K562 (cell line): Measurements from ENCODE around the gene DDX55. TPM values are rescaled to one million over a fixed set of nuclear protein-coding genes. Genes with fewer than 3 reads are reported as not detected.

Source experiments
- ATF1 ChIP-seq, 2 experiments: fragments of 450-650 bp in 1 of 2; IDR thresholded peaks; 2 replicates each; pipeline ENCODE4 v1.6.1; 2016; ENCODE audit warnings: missing compliant biosample characterization in 1 of 2, missing genetic modification characterization in 1 of 2
- FOXA1 ChIP-seq: fragments of 450-650 bp; IDR thresholded peaks from 2 replicates; pipeline ENCODE4 v1.6.1; 2016; ENCODE audit warnings: mild to moderate bottlenecking, borderline replicate concordance
- GABPB1 ChIP-seq: sonication (generic); formaldehyde crosslinking; IDR thresholded peaks from 2 replicates; pipeline ENCODE4 v1.8.0; 2022; ENCODE audit warnings: mild to moderate bottlenecking, missing genetic modification reagents
- HDGF ChIP-seq: fragments of 450-650 bp; IDR thresholded peaks from 2 replicates; pipeline ENCODE4 v1.6.1; 2016
- HIVEP1 ChIP-seq: fragments of 250-450 bp; sonication (Bioruptor Pico); IDR thresholded peaks from 2 replicates; pipeline ENCODE4 v1.4.0; 2020; ENCODE audit warnings: mild to moderate bottlenecking
- JUN ChIP-seq, 2 experiments: sonication (generic) in 1 of 2; formaldehyde crosslinking in 1 of 2; IDR thresholded peaks; 2 replicates each; pipeline versions ENCODE4 v1.6.1 to v1.8.0; 2012 to 2022; ENCODE audit warnings: borderline replicate concordance in 2 of 2, mild to moderate bottlenecking in 2 of 2, improper control_type of control experiment in 1 of 2, low read depth in 1 of 2, low read length in 1 of 2, missing genetic modification reagents in 1 of 2
- KAT7 ChIP-seq: sonication (generic); formaldehyde crosslinking; IDR thresholded peaks from 2 replicates; pipeline ENCODE4 v1.8.0; 2022; ENCODE audit warnings: missing genetic modification reagents, mild to moderate bottlenecking, borderline replicate concordance
- KHSRP ChIP-seq: fragments of 450-650 bp; IDR thresholded peaks from 2 replicates; pipeline ENCODE4 v1.6.1; 2017
- MLLT1 ChIP-seq, 2 experiments: fragments of 450-650 bp; IDR thresholded peaks; 2 replicates each; pipeline ENCODE4 v1.6.1; 2016
- PRDM10 ChIP-seq: fragments of 450-650 bp; IDR thresholded peaks from 2 replicates; pipeline ENCODE4 v1.6.1; 2018; ENCODE audit not compliant: partially characterized antibody
- SMAD1 ChIP-seq: fragments of 150-350 bp; IDR thresholded peaks from 2 replicates; pipeline ENCODE4 v1.6.1; 2014; ENCODE audit warnings: low read length, low read depth; ENCODE audit not compliant: partially characterized antibody
- ZNF407 ChIP-seq: fragments of 450-650 bp; IDR thresholded peaks from 2 replicates; pipeline ENCODE4 v1.6.1; 2016; ENCODE audit warnings: low read depth
- ZNF431 ChIP-seq: sonication (generic); formaldehyde crosslinking; IDR thresholded peaks from 2 replicates; pipeline ENCODE4 v1.8.0; 2022; ENCODE audit warnings: mild to moderate bottlenecking, missing genetic modification reagents
- polyA plus RNA-seq, 8 experiments: library from polyadenylated mRNA; depleted of rRNA in 4 of 8; stranded (reverse) in 5 of 8; unstranded in 3 of 8; fragments of >200 nt; fragmentation: Nextera tagmentation in 2 of 8; fragmentation: Illumina TruSeq in 1 of 8; extraction: Ambion mirVana in 2 of 8; extraction: Trizol in 1 of 8; gene quantifications; 2 replicates each; pipeline versions ENCODE4 v1.2.1 to v1.2.3, GENCODE V29; 2011 to 2014; ENCODE audit warnings: inconsistent platforms in 1 of 8, missing spikeins in 1 of 8
- total RNA-seq, 7 experiments: library from RNA; depleted of rRNA in 6 of 7; stranded (reverse); fragments of >200 nt in 6 of 7; fragmentation: Illumina TruSeq in 2 of 7; extraction: Trizol in 2 of 7; gene quantifications; 2 replicates each; pipeline versions ENCODE4 v1.2.1 to v1.2.3, GENCODE V29; 2011 to 2021; ENCODE audit warnings: low replicate concordance in 1 of 7

The DDX55 gene
- total and polyA plus RNA-seq, 9 of the 15 experiments (the other 6 are each of a cell fraction or from before 2014, with no cell fraction given): 10.6 to 71.0 (median 60.9) TPM

- peak; percentile 46; the same call in 1 of the 2 replicates for TF ChIP-seq ZNF407
- peak; percentile 31 for TF ChIP-seq PRDM10
- no peak for TF ChIP-seq HDGF
- TF ChIP-seq HIVEP1 (CRISPR knock-in tag): no peak
- peak; percentile 80; the same call in 1 of the 2 replicates for TF ChIP-seq JUN (IDR thresholded peaks at IDR 0.05; ENCODE audit: borderline replicate concordance, low read depth, low read length)
- peak; percentile 71; the same call in 1 of the 2 replicates for TF ChIP-seq JUN (CRISPR knock-in tag; IDR thresholded peaks at IDR 0.05; ENCODE audit: borderline replicate concordance)
- peak; percentile 76 for TF ChIP-seq ZNF431 (CRISPR knock-in tag)
- TF ChIP-seq MLLT1 (IDR thresholded peaks at IDR 0.05): peak in 1 of 2 experiments; percentile 83; a peak in 2 of 4 replicates
- TF ChIP-seq SMAD1: peak; percentile 73
- peak; percentile 87 for TF ChIP-seq ATF1 (CRISPR knock-in tag; IDR thresholded peaks at IDR 0.05)
- TF ChIP-seq ATF1 (tag; IDR thresholded peaks at IDR 0.05): peak; percentile 95
- no peak for TF ChIP-seq KHSRP
- peak; percentile 100 for TF ChIP-seq GABPB1 (CRISPR knock-in tag)
- no peak for TF ChIP-seq FOXA1
- peak; percentile 100 for TF ChIP-seq KAT7 (CRISPR knock-in tag)
These were observed at the start of gene DDX55 (continued) for GRCh38 chr12:123601602-123602489.
